Upper lobe of left lung (tissue), 6 donors: Measurements from ENCODE around the gene SLC6A13. TPM values are rescaled to one million over a fixed set of nuclear protein-coding genes. Genes with fewer than 3 reads are reported as not detected.

Experiments used
- ATAC-seq, 2 donors: fragments of 200-7000 bp; cut with Tn5 transposase; one replicate each; pipeline ENCODE4 v1.9.1; 2022; ENCODE audit warnings: mild to moderate bottlenecking in 2 of 2, moderate library complexity in 2 of 2; ENCODE audit not compliant: low FRiP score in 2 of 2
- DNase-seq, 2 donors: peaks; one replicate each; pipeline ENCODE4 v3.0.0-alpha.2; 2019 to 2020
- H3K27ac ChIP-seq, 4 donors: fragments of 200-600 bp; sonication (generic); one replicate each; pipeline ENCODE4 v1.5.1; 2016 to 2019
- H3K27me3 ChIP-seq, 4 donors: fragments of 200-600 bp; sonication (generic); one replicate each; pipeline ENCODE4 v1.5.1; 2017 to 2019
- H3K36me3 ChIP-seq, 4 donors: fragments of 200-600 bp; sonication (generic); one replicate each; pipeline ENCODE4 v1.5.1; 2016 to 2019
- H3K4me1 ChIP-seq, 4 donors: fragments of 200-600 bp; sonication (generic); one replicate each; pipeline ENCODE4 v1.5.1; 2018 to 2019
- H3K4me3 ChIP-seq, 4 donors: fragments of 200-600 bp; sonication (generic); one replicate each; pipeline ENCODE4 v1.5.1; 2017 to 2019; ENCODE audit warnings: mild to moderate bottlenecking in 2 of 4, moderate library complexity in 1 of 4
- H3K9me3 ChIP-seq, 4 donors: fragments of 200-600 bp; sonication (generic); one replicate each; pipeline ENCODE4 v1.5.1; 2018 to 2019
- CTCF ChIP-seq, 6 experiments: fragments of 450-650 bp in 4 of 6; fragments of 200-600 bp in 2 of 6; sonication (generic) in 2 of 6; IDR thresholded peaks; one replicate each; pipeline ENCODE4 v1.5.1; 2016 to 2019; ENCODE audit warnings: antibody characterized with exemption in 6 of 6
- EP300 ChIP-seq, 4 donors: sonication (generic); formaldehyde crosslinking; IDR thresholded peaks; one replicate each; pipeline ENCODE4 v1.5.1; 2017; ENCODE audit warnings: antibody characterized with exemption in 4 of 4, control low read depth in 2 of 4
- POLR2A ChIP-seq, 4 donors: fragments of 450-650 bp; IDR thresholded peaks; one replicate each; pipeline ENCODE4 v1.5.1; 2016 to 2017; ENCODE audit warnings: antibody characterized with exemption in 4 of 4, mild to moderate bottlenecking in 2 of 4
- POLR2AphosphoS5 ChIP-seq, 2 donors: sonication (generic); formaldehyde crosslinking; IDR thresholded peaks; one replicate each; pipeline ENCODE4 v1.5.1; 2017; ENCODE audit warnings: antibody characterized with exemption in 2 of 2
- WGBS, 2 donors: methylation state at CpG; one replicate each; pipeline ENCODE4 v1.1.5; 2017 to 2018; 5-methylcytosine and 5-hydroxymethylcytosine counted together
- total RNA-seq, 6 donors: library from RNA; depleted of rRNA in 4 of 6; stranded (reverse); fragments of >200 nt in 4 of 6; gene quantifications; one replicate each; pipeline versions ENCODE4 v1.1.0 to v1.2.1, GENCODE V29; 2016 to 2021
- donor health status: DM: no; HTN: no; CAD: no; lungs with moderate emphysema.
- donor health status: DM: no; HTN: yes; CAD: no; lungs with severe emphysema.

The SLC6A13 gene
- total RNA-seq, 6 donors from 2014 or later: 1.6 to 2.3 (median 2.0) TPM; not detected in 1

GRCh38 chr12:195951-196350 lies 66.7 kb downstream of the SLC6A13 start:
- Histone ChIP-seq H3K36me3 (no peaks in the 10 kb centered on the region), H3K9me3 (no peaks in the 10 kb centered on the region), H3K4me1 (no peaks in the 10 kb centered on the region), H3K4me3 (no peak overlapping the region), H3K27me3 (no peaks in the 10 kb centered on the region), H3K27ac (no peak overlapping the region)
- no peak for ATAC-seq
- TF ChIP-seq CTCF (IDR thresholded peaks at IDR 0.05) (no peak), POLR2AphosphoS5 (IDR thresholded peaks at IDR 0.05) (no peak), EP300 (IDR thresholded peaks at IDR 0.05) (no peak), POLR2A (IDR thresholded peaks at IDR 0.05) (no peak)
- no peak for DNase-seq
- whole genome bisulfite sequencing, 2 donors: 85 to 86% methylated on average over 15 of the region's 15 CpGs

- ATAC-seq (no peak), DNase-seq (no peak)
- Histone ChIP-seq H3K9me3 (no peaks in the 10 kb centered on the region), H3K27ac (no peak overlapping the region), H3K36me3 (no peaks in the 10 kb centered on the region), H3K27me3 (no peaks in the 10 kb centered on the region), H3K4me3 (no peak overlapping the region), H3K4me1 (no peaks in the 10 kb centered on the region)
- TF ChIP-seq CTCF (IDR thresholded peaks at IDR 0.05): no peak
- TF ChIP-seq EP300 (IDR thresholded peaks at IDR 0.05): no peak
- TF ChIP-seq POLR2AphosphoS5 (IDR thresholded peaks at IDR 0.05): no peak
- TF ChIP-seq POLR2A (IDR thresholded peaks at IDR 0.05): no peak
- 59 to 72% methylated on average over 5 of the region's 5 CpGs for WGBS, 2 donors
Observed at GRCh38 chr12:195156-195555, 67.5 kb downstream of the SLC6A13 start.

- Histone ChIP-seq H3K9me3 (no peaks in the 10 kb centered on the region), H3K4me3 (no peak overlapping the region), H3K27ac (no peak overlapping the region), H3K4me1 (peaks cover 0 to 5% (median 2%) of the 10 kb centered on the region in 4 donors), H3K27me3 (no peaks in the 10 kb centered on the region), H3K36me3 (no peaks in the 10 kb centered on the region)
- no peak for ATAC-seq
- DNase-seq: no peak
- TF ChIP-seq CTCF (IDR thresholded peaks at IDR 0.05) (no peak), POLR2A (IDR thresholded peaks at IDR 0.05) (no peak), POLR2AphosphoS5 (IDR thresholded peaks at IDR 0.05) (no peak), EP300 (IDR thresholded peaks at IDR 0.05) (no peak)
- 78 to 81% methylated on average over 6 to 7 of the region's 7 CpGs for WGBS, 2 donors
Observed at GRCh38 chr12:194276-194675, 68.4 kb downstream of the SLC6A13 start.

GRCh38 chr12:193261-193660 lies 69.4 kb downstream of the SLC6A13 start:
- H3K27me3 ChIP-seq: no peaks in the 10 kb centered on the region
- H3K4me3 ChIP-seq: no peak overlapping the region
- TF ChIP-seq EP300 (IDR thresholded peaks at IDR 0.05): no peak
- no peak for TF ChIP-seq POLR2AphosphoS5 (IDR thresholded peaks at IDR 0.05)
- no peak for TF ChIP-seq POLR2A (IDR thresholded peaks at IDR 0.05)
- TF ChIP-seq CTCF (IDR thresholded peaks at IDR 0.05): no peak
- no peak overlapping the region for H3K27ac ChIP-seq
- ATAC-seq (no peak), DNase-seq (no peak)
- 44 to 47% methylated on average over 7 to 10 of the region's 10 CpGs for WGBS, 2 donors
- H3K9me3 ChIP-seq: no peaks in the 10 kb centered on the region
- peaks cover 5 to 15% (median 7%) of the 10 kb centered on the region in 4 donors for H3K4me1 ChIP-seq
- H3K36me3 ChIP-seq: no peaks in the 10 kb centered on the region

GRCh38 chr12:191541-191940 lies 71.1 kb downstream of the SLC6A13 start:
- Histone ChIP-seq H3K36me3 (no peaks in the 10 kb centered on the region), H3K27me3 (no peaks in the 10 kb centered on the region), H3K4me3 (no peak overlapping the region), H3K4me1 (peaks cover 5 to 18% (median 7%) of the 10 kb centered on the region in 4 donors), H3K27ac (no peak overlapping the region), H3K9me3 (no peaks in the 10 kb centered on the region)
- WGBS, 2 donors: 71 to 79% methylated on average over 3 of the region's 3 CpGs
- ATAC-seq: no peak
- TF ChIP-seq POLR2AphosphoS5 (IDR thresholded peaks at IDR 0.05) (no peak), CTCF (IDR thresholded peaks at IDR 0.05) (no peak), EP300 (IDR thresholded peaks at IDR 0.05) (no peak), POLR2A (IDR thresholded peaks at IDR 0.05) (no peak)
- no peak for DNase-seq
